Inflammatory macrophage (primary cell): ENCODE results near the gene TRABD2B.

Source experiments
- DNase-seq, 2 donors: peaks; one replicate each; pipeline ENCODE4 v3.0.0-alpha.2; 2020 to 2022

The TRABD2B gene

DNA sequence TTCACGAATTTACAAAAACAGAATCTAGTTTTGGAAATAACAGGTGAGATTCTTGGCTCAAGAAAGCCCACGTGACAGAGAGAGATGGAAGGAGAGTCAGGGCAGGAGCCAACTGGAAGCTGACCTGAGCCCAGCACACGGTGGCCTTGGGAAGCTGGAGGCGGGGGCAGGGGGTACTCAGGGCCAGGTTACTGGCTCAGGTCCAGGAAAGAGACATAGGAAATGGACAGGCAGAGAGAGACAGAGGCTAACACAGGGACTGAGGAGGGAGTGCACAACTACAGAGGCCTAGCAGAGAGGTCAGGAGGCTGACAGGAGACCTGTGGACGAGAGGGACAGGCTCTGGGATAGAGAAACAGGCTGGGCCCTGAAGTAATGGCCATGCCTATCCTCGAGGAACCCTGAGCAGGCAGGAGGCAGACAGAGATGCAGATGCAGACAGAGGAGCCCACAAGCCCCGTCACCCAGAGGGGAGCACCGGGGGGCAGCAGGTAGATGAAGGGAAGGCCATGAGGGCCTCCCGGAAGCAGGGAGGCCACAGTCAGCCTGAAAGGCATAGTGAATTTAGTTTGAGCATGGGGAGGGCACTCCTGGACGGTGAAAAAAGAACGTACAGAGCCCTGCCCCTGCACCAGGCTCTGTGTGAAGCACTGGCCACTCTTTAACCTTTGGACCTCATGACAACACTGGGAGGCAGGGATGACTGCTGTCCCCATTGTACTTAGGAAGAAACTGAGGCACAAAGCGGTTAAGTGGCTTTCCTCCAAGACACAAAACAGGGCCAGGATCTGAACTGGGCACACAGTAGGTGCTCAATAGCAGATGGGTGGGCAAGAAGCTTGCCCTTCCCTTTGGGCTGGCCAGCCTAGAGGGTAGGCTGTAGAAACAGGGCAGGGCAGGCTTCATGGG is 230.1 kb downstream of the TRABD2B start:
- DNase-seq, result no peak

- DNase-seq, result no peak
Measured at GRCh38 chr1:47765742-47766485, 231.3 kb downstream of the TRABD2B start.

DNA sequence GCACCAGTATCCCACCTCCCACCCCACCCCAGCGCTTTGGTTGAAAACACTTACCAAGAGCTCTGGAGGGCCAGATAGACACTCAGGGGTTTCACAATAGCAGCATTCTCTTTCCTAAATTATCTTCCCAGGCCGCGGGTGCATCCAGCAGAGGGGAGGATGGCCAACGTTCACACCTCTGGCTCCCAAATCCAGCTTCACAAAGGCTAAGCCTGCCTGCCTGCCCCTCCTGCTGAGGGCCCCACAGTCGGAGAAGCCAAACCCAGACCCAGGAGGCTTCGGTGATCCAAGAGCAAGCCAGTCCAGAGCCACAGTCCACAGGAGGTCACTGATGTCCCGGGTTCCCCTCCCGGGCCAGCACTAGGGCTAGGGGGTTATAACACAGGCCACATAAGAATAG is 231.9 kb downstream of the TRABD2B start:
- no peak for DNase-seq

DNA sequence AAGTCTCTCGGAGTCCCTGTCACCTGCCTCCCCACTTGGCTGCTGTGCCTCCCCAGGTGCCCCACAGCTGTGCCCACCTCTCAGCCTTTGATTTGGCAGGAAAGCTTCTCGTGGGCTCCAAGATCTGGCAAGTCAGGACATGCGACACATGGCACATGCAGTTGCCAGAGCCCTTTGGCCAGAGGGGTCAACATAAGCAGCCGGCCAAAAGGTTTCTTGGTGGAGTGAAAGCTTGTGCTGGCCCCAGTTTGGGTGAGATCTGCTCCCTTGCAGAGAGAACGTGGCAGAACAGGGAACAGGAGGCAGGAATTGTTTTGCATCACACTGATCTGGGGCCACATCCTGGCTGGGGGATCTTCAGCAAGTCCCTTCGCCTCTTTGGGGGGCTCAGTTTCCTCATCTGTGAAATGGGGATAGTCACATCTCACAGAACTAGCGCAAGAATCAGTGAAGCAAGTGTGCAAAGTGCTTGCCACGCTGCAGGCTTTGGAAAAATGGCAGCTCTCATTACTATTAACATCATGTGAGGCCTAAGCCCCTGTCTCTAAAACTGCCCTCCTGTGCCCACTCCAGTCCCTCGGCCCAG is 232.6 kb downstream of the TRABD2B start:
- DNase-seq, result no peak

- DNase-seq, result no peak
Measured at GRCh38 chr1:47763591-47764171, 233.5 kb downstream of the TRABD2B start.

GRCh38 chr1:47761974-47762373 is 235.2 kb downstream of the TRABD2B start:
- no peak for DNase-seq

DNA sequence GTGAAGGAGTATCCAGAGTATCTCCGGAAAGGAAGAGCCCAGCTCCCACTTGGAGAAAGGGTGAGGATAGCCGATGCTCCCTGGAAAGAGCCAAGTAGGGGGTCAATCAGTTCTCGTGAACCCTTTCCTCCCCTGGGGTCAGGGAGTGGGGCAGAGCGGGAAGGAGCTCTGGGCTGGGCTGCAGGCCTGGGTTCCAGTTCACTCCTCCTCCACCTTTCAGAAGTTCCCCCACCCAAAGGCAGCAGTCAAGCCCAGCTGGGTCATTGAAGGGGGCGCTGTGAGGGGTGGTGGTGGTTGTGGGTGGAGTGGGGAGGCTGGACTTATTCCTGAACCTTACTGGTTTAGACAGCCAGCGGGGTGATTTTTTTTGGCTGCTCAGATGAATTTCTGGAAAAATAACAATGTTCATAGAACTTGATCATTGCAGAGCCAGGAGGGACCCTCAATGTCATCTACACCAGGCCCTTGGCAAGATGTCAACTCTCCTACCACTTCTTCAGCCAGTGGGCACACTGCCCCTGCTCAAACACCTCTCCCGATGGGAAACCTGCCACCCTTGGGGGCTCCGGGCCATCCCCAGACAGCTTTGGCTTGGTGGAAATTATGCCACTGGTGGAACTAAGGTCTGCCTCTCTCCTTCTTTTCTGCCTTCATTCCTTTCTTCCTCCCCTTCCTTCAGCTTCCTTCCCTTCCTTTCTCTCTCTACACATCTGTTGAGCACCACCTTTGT is 235.8 kb downstream of the TRABD2B start:
- no peak for DNase-seq

DNA sequence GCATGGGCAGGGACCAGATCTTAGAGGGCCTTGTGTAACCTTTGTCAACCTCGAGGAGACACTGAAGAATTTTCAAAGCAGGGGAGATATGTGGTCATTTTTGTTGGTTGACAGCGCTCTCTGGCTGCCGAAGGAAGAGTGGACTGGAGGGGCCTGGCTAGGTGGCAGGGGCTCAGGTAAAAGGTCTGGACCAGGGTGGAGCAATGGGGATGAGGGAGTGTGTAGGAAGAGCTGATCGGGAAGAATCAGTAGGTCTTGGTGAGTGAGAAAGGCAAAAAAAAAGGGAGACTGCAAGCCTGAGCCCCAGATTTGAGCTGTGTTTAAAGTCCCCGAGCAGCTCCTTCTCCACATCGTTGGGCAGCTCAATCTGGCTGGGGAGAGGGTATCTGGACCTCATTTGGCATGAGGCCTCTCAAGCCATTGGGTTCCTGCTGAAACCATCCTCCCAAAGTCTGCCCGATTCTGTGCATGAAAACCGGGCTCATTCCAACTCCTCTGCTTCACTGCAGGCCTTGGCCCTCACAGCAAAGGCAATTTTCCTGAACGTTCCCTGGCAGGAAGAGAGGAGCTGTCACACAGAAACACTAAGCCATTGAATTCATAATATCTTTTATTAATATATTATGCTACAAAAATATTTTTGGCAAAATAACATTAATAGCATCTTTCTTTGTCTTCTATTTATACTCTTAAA is 237.1 kb downstream of the TRABD2B start:
- no peak for DNase-seq

- DNase-seq, result no peak
Measured at GRCh38 chr1:47759251-47759935, 237.8 kb downstream of the TRABD2B start.

GRCh38 chr1:47758341-47759250 is 238.6 kb downstream of the TRABD2B start:
- no peak for DNase-seq

DNA sequence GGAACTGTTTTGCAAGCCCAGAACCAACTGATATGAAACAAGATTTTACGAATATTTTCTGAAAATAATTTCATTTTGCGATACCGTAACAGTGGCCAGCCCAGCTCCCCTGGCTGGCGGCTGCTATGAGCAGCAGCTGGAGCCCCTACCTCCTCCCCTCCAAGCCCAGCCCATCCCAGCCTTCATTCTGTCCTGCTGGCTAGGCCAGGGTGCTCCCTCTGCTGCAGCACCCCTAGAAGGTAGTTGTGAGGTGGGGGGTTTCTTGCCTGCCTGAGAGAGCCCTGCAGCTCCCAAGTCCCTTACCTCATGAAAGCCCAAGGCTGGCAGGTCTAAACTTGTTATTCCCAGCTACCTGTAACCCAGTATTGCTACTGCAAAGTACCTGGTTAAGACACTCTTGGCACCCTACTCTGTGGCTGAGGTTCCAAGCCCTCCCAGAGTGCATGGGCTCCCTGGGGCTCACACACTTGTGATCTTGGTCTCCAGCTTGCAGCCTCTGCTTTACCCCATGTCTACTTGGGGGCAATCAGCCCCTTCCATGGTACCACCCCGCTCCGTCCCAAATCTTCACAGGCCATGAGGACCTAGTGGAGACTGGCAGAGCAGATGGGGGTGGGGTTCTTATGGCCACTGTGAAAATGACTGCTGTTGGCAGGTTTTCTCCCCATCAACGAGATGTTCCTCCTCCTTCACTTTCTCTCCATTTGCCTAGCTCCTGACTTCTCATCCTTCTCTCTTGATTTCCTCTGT is 239.8 kb downstream of the TRABD2B start:
- no peak for DNase-seq

- no peak for DNase-seq
Measured at GRCh38 chr1:47756411-47756810, 240.8 kb downstream of the TRABD2B start.

- DNase-seq, result no peak
Measured at GRCh38 chr1:47756006-47756405, 241.2 kb downstream of the TRABD2B start.

- peak; percentile 29 to 45 for DNase-seq
Measured at GRCh38 chr1:47755101-47755990, 241.8 kb downstream of the TRABD2B start.

- no peak for DNase-seq
Measured at GRCh38 chr1:47754221-47754620, 243.0 kb downstream of the TRABD2B start.

- no peak for DNase-seq
Measured at GRCh38 chr1:47753808-47754207, 243.4 kb downstream of the TRABD2B start.

DNA sequence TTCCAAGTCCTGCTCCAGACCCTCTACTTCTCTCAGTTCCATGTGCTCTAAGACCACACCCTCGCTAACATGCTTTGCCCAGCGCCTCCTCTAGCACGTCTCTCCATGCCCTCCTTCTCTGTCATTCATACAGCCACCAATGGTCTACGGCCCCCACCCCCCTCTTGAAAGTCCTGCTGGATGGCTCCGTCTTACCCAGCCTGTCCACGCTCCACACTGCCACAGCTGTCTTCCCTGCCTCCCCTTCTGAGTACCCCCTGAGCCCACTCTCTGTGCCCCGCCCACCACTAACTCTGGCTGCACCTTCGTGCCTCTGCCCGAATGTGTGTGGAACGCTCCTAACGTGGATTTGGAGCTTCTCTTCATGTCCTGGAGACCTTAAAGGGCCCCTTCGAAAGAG is 244.6 kb downstream of the TRABD2B start:
- no peak for DNase-seq

DNA sequence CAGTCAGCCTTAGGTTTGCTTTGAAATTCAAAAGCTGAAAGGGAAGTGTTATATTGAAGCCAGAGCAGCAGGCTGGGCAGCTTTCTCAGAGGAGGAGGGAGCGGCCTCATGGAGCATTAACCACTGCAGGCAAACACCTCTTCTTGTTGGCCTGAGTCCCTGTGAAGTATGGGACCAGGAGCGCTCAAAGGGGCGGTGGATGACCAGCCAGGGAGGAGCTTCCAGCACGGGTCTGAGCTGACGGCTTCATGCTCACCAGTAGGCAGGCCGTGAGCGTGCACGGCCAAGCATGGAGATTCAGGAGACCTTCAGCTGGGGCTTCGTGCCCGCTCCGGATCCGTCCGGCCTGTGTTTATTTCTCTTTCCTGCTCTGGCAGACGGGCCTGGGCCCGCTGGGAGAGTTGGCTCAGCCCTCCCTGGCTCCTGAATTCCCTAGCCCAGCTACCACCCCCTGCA is 245.2 kb downstream of the TRABD2B start:
- DNase-seq, result no peak
